Epidermal melanocyte (primary cell): ENCODE results near the gene ETV1.

Source experiments
- DNase-seq: peaks from one replicate; pipeline ENCODE4 v3.0.0; 2011; ENCODE audit warnings: low spot score; ENCODE audit not compliant: insufficient read length

Gene ETV1

GRCh38 chr7:13987395-13987794 lies 2.1 kb downstream of the ETV1 start:
- no peak for DNase-seq

GRCh38 chr7:13986208-13986607 lies 3.3 kb downstream of the ETV1 start:
- DNase-seq, result no peak

- DNase-seq, result no peak
Observed at GRCh38 chr7:13984831-13985685, 4.4 kb downstream of the ETV1 start.

GRCh38 chr7:13984061-13984460 lies 5.4 kb downstream of the ETV1 start:
- DNase-seq, result no peak

- no peak for DNase-seq
Observed at GRCh38 chr7:13982940-13983677, 6.4 kb downstream of the ETV1 start.

GRCh38 chr7:13981070-13981469 lies 8.4 kb downstream of the ETV1 start:
- peak; percentile 69 for DNase-seq

GRCh38 chr7:13980474-13980873 lies 9.0 kb downstream of the ETV1 start:
- no peak for DNase-seq

- no peak for DNase-seq
Observed at GRCh38 chr7:13979671-13980435, 9.6 kb downstream of the ETV1 start.

- no peak for DNase-seq
Observed at GRCh38 chr7:13976594-13976993, 12.9 kb downstream of the ETV1 start.

- no peak for DNase-seq
Observed at GRCh38 chr7:13965077-13965476, 24.4 kb downstream of the ETV1 start.

- DNase-seq, result no peak
Observed at GRCh38 chr7:13963925-13964324, 25.5 kb downstream of the ETV1 start.

- no peak for DNase-seq
Observed at GRCh38 chr7:13955494-13955893, 34.0 kb downstream of the ETV1 start.

GRCh38 chr7:13953368-13953767 lies 36.1 kb downstream of the ETV1 start:
- no peak for DNase-seq

- no peak for DNase-seq
Observed at GRCh38 chr7:13952921-13953320, 36.5 kb downstream of the ETV1 start.

- DNase-seq, result no peak
Observed at GRCh38 chr7:13949939-13950338, 39.5 kb downstream of the ETV1 start.

- no peak for DNase-seq
Observed at GRCh38 chr7:13949445-13949844, 40.0 kb downstream of the ETV1 start.

- no peak for DNase-seq
Observed at GRCh38 chr7:13948019-13948801, 41.3 kb downstream of the ETV1 start.

GRCh38 chr7:13947535-13947934 lies 41.9 kb downstream of the ETV1 start:
- no peak for DNase-seq

GRCh38 chr7:13946181-13946580 lies 43.3 kb downstream of the ETV1 start:
- DNase-seq, result no peak

- no peak for DNase-seq
Observed at GRCh38 chr7:13945670-13946069, 43.8 kb downstream of the ETV1 start.

GRCh38 chr7:13933536-13933935 lies 55.9 kb downstream of the ETV1 start:
- no peak for DNase-seq
